HEK293 (cell line): ENCODE data around the gene NUP58.

Experiments used
- ELK4 ChIP-seq: IDR thresholded peaks from 2 replicates; pipeline ENCODE4 v1.6.1; 2011; ENCODE audit warnings: mild to moderate bottlenecking, low read depth, low read length, borderline replicate concordance
- GLIS1 ChIP-seq: fragments of 450-650 bp; formaldehyde crosslinking; IDR thresholded peaks from 2 replicates; pipeline ENCODE4 v1.5.1; 2016; ENCODE audit warnings: missing biosample characterization, missing genetic modification characterization
- HIC1 ChIP-seq: fragments of 450-650 bp; formaldehyde crosslinking; IDR thresholded peaks from 2 replicates; pipeline ENCODE4 v1.5.1; 2016; ENCODE audit warnings: missing biosample characterization, missing genetic modification characterization
- HOXD13 ChIP-seq: sonication (generic); formaldehyde crosslinking; IDR thresholded peaks from 2 replicates; pipeline ENCODE4 v1.8.0; 2022; ENCODE audit warnings: missing genetic modification reagents, borderline replicate concordance
- KLF16 ChIP-seq: fragments of 450-650 bp; formaldehyde crosslinking; IDR thresholded peaks from 2 replicates; pipeline ENCODE4 v1.5.1; 2017; ENCODE audit warnings: missing biosample characterization, missing genetic modification characterization
- SALL2 ChIP-seq: fragments of 450-650 bp; formaldehyde crosslinking; IDR thresholded peaks from 2 replicates; pipeline ENCODE4 v1.5.0; 2017; ENCODE audit warnings: missing biosample characterization, mild to moderate bottlenecking, missing genetic modification characterization, borderline replicate concordance
- ZBTB10 ChIP-seq: fragments of 450-650 bp; formaldehyde crosslinking; IDR thresholded peaks from 2 replicates; pipeline ENCODE4 v1.5.1; 2016; ENCODE audit warnings: missing biosample characterization, missing genetic modification characterization
- ZBTB21 ChIP-seq: fragments of 450-650 bp; formaldehyde crosslinking; IDR thresholded peaks from 2 replicates; pipeline ENCODE4 v1.5.1; 2017; ENCODE audit warnings: missing biosample characterization, missing genetic modification characterization
- ZBTB48 ChIP-seq: fragments of 450-650 bp; formaldehyde crosslinking; IDR thresholded peaks from 2 replicates; pipeline ENCODE4 v1.5.1; 2016; ENCODE audit warnings: missing biosample characterization, missing genetic modification characterization
- ZBTB8A ChIP-seq: fragments of 450-650 bp; formaldehyde crosslinking; IDR thresholded peaks from 2 replicates; pipeline ENCODE4 v1.5.1; 2016; ENCODE audit warnings: missing biosample characterization, missing genetic modification characterization
- ZNF10 ChIP-seq: fragments of 450-650 bp; formaldehyde crosslinking; IDR thresholded peaks from 2 replicates; pipeline ENCODE4 v1.5.1; 2017; ENCODE audit warnings: missing biosample characterization, missing genetic modification characterization
- ZNF114 ChIP-seq: fragments of 450-650 bp; formaldehyde crosslinking; IDR thresholded peaks from 2 replicates; pipeline ENCODE4 v1.5.0; 2017; ENCODE audit warnings: missing biosample characterization, missing genetic modification characterization
- ZNF133 ChIP-seq: fragments of 450-650 bp; formaldehyde crosslinking; IDR thresholded peaks from 2 replicates; pipeline ENCODE4 v1.5.1; 2016; ENCODE audit warnings: missing biosample characterization, missing genetic modification characterization
- ZNF138 ChIP-seq: fragments of 450-650 bp; formaldehyde crosslinking; IDR thresholded peaks from 2 replicates; pipeline ENCODE4 v1.5.1; 2016; ENCODE audit warnings: missing biosample characterization, missing genetic modification characterization, borderline replicate concordance
- ZNF157 ChIP-seq: fragments of 450-650 bp; formaldehyde crosslinking; IDR thresholded peaks from 2 replicates; pipeline ENCODE4 v1.5.1; 2016; ENCODE audit warnings: missing biosample characterization, missing genetic modification characterization
- ZNF18 ChIP-seq: fragments of 450-650 bp; formaldehyde crosslinking; IDR thresholded peaks from 2 replicates; pipeline ENCODE4 v1.5.1; 2016; ENCODE audit warnings: missing biosample characterization, missing genetic modification characterization
- ZNF19 ChIP-seq: fragments of 450-650 bp; formaldehyde crosslinking; IDR thresholded peaks from 2 replicates; pipeline ENCODE4; 2016; ENCODE audit warnings: missing biosample characterization, missing genetic modification characterization, low read depth
- ZNF202 ChIP-seq: fragments of 450-650 bp; formaldehyde crosslinking; IDR thresholded peaks from 2 replicates; pipeline ENCODE4 v1.5.1; 2016; ENCODE audit warnings: missing biosample characterization, missing genetic modification characterization, borderline replicate concordance
- ZNF211 ChIP-seq: fragments of 450-650 bp; formaldehyde crosslinking; IDR thresholded peaks from 2 replicates; pipeline ENCODE4 v1.5.1; 2016; ENCODE audit warnings: low read depth, missing biosample characterization, missing genetic modification characterization
- ZNF221 ChIP-seq: fragments of 450-650 bp; formaldehyde crosslinking; IDR thresholded peaks from 2 replicates; pipeline ENCODE4 v1.5.1; 2017; ENCODE audit warnings: missing biosample characterization, missing genetic modification characterization, borderline replicate concordance
- ZNF24 ChIP-seq: fragments of 450-650 bp; formaldehyde crosslinking; IDR thresholded peaks from 2 replicates; pipeline ENCODE4 v1.5.1; 2016; ENCODE audit warnings: missing biosample characterization, missing genetic modification characterization
- ZNF274 ChIP-seq, 2 experiments: fragments of 200-500 bp in 1 of 2; fragments of 450-650 bp in 1 of 2; sonication (Bioruptor generic) in 1 of 2; formaldehyde crosslinking in 1 of 2; IDR thresholded peaks; 2 replicates each; pipeline versions ENCODE4 v1.5.1 to v1.6.1; 2014 to 2016; ENCODE audit warnings: borderline replicate concordance in 1 of 2, inconsistent platforms in 1 of 2, low read length in 1 of 2, missing biosample characterization in 1 of 2, missing genetic modification characterization in 1 of 2
- ZNF354C ChIP-seq: fragments of 450-650 bp; formaldehyde crosslinking; IDR thresholded peaks from 2 replicates; pipeline ENCODE4 v1.5.1; 2016; ENCODE audit warnings: missing biosample characterization, missing genetic modification characterization, low read depth, borderline replicate concordance
- ZNF488 ChIP-seq: fragments of 450-650 bp; formaldehyde crosslinking; IDR thresholded peaks from 2 replicates; pipeline ENCODE4 v1.5.1; 2016; ENCODE audit warnings: missing biosample characterization, missing genetic modification characterization
- ZNF501 ChIP-seq: fragments of 450-650 bp; formaldehyde crosslinking; IDR thresholded peaks from 2 replicates; pipeline ENCODE4 v1.5.1; 2016; ENCODE audit warnings: missing biosample characterization, missing genetic modification characterization
- ZNF514 ChIP-seq: fragments of 450-650 bp; formaldehyde crosslinking; IDR thresholded peaks from 2 replicates; pipeline ENCODE4 v1.5.1; 2016; ENCODE audit warnings: missing biosample characterization, missing genetic modification characterization
- ZNF529 ChIP-seq: fragments of 450-650 bp; formaldehyde crosslinking; IDR thresholded peaks from 2 replicates; pipeline ENCODE4 v1.5.1; 2017; ENCODE audit warnings: missing genetic modification characterization, missing biosample characterization; ENCODE audit not compliant: insufficient replicate concordance
- ZNF549 ChIP-seq: fragments of 450-650 bp; IDR thresholded peaks from 2 replicates; pipeline ENCODE4 v1.5.1; 2018; ENCODE audit warnings: missing biosample characterization, missing genetic modification characterization, mild to moderate bottlenecking, inconsistent platforms, moderate library complexity
- ZNF580 ChIP-seq: fragments of 450-650 bp; formaldehyde crosslinking; IDR thresholded peaks from 2 replicates; pipeline ENCODE4 v1.5.1; 2016; ENCODE audit warnings: missing biosample characterization, missing genetic modification characterization
- ZNF658 ChIP-seq: fragments of 450-650 bp; formaldehyde crosslinking; IDR thresholded peaks from 2 replicates; pipeline ENCODE4; 2016; ENCODE audit warnings: missing biosample characterization, missing genetic modification characterization
- ZSCAN23 ChIP-seq: fragments of 450-650 bp; formaldehyde crosslinking; IDR thresholded peaks from 2 replicates; pipeline ENCODE4 v1.5.1; 2016; ENCODE audit warnings: missing biosample characterization, missing genetic modification characterization
- ZSCAN30 ChIP-seq: fragments of 450-650 bp; IDR thresholded peaks from 2 replicates; pipeline ENCODE4 v1.5.1; 2018; ENCODE audit warnings: missing biosample characterization, mild to moderate bottlenecking, missing genetic modification characterization, moderate library complexity

The NUP58 gene

GRCh38 chr13:25301347-25302113, at the start of gene NUP58 (continued):
- TF ChIP-seq KLF16 (tag by site-specific recombination) (peak; percentile 49; the same call in 1 of the 2 replicates), GLIS1 (tag by site-specific recombination) (peak; percentile 44), ZNF10 (no peak), ZBTB10 (no peak), ZNF24 (tag by site-specific recombination) (no peak), ZNF514 (tag by site-specific recombination) (no peak), ZNF488 (tag by site-specific recombination) (no peak), ZNF19 (no peak), ZNF202 (no peak), ZNF501 (tag by site-specific recombination) (peak; percentile 78), ZSCAN30 (no peak), ZNF211 (tag by site-specific recombination) (no peak), ZNF114 (tag by site-specific recombination) (no peak), ZNF354C (tag by site-specific recombination) (no peak), ZNF658 (tag by site-specific recombination) (no peak), ZNF138 (tag by site-specific recombination) (no peak), ELK4 (peak; percentile 84; the same call in 1 of the 2 replicates), ZNF274 (IDR thresholded peaks at IDR 0.05; ENCODE audit: low read length) (no peak), ZNF274 (tag by site-specific recombination; IDR thresholded peaks at IDR 0.05; ENCODE audit: borderline replicate concordance) (no peak), HOXD13 (no peak), SALL2 (tag by site-specific recombination) (no peak), ZNF580 (tag by site-specific recombination) (no peak), ZBTB8A (peak; percentile 95), ZNF221 (no peak), ZBTB48 (tag by site-specific recombination) (no peak), ZNF18 (tag by site-specific recombination) (no peak), ZNF529 (no peak), ZNF133 (tag by site-specific recombination) (no peak), ZSCAN23 (tag by site-specific recombination) (no peak), ZNF549 (tag by site-specific recombination) (no peak), HIC1 (tag by site-specific recombination) (no peak), ZBTB21 (tag by site-specific recombination) (no peak), ZNF157 (tag by site-specific recombination) (no peak)
